HepG2 (cell line): ENCODE results near the gene DGCR8. TPM values are rescaled to one million over a fixed set of nuclear protein-coding genes. Genes with fewer than 3 reads are reported as not detected.
A peak's percentile ranks its signal among the peaks of the same experiment; 100 is the strongest.

ENCODE experiments used
- ATAC-seq: fragments of 200-7000 bp; cut with Tn5 transposase; 3 replicates; pipeline ENCODE4 v1.9.1; 2020; ENCODE audit warnings: mild to moderate bottlenecking, moderate library complexity
- BruUV-seq: library from RNA; stranded (reverse); fragments of 400-500 nt; replicated peaks from 2 replicates; lab custom pipeline; 2021; lab: Mats Ljungman, UMichigan
- CTCF ChIA-PET: fragments of 300-600 bp; formaldehyde crosslinking; extraction: SDS; loops from one replicate; lab custom pipeline; 2021; ENCODE audit warnings: low total read pairs, inconsistent platforms, low intra/inter-chr PET ratio; lab: Yijun Ruan, JAX
- POLR2A ChIA-PET: fragments of 350-600 bp; sonication (Branson Sonifier 250); formaldehyde crosslinking; loops from one replicate; lab custom pipeline; 2020; ENCODE audit warnings: antibody characterized with exemption, inconsistent platforms; lab: Yijun Ruan, JAX
- DNase-seq: peaks from one replicate; pipeline ENCODE4 v3.0.0-alpha.2; 2015; ENCODE audit warnings: low spot score
- FAIRE-seq: peaks from 3 replicates; lab custom pipeline; 2011; peaks lifted over from hg19 to GRCh38; lab: Jason Lieb, UNC
- H2AFZ ChIP-seq: one replicate; pipeline ENCODE4 v1.6.1; 2011; ENCODE audit warnings: low read length, inconsistent platforms
- H3K27ac ChIP-seq: fragments of 300-600 bp; 3 replicates; pipeline ENCODE4 v1.8.0; 2011; ENCODE audit warnings: mixed run types, mild to moderate bottlenecking, mixed read lengths, low read length, inconsistent platforms; ENCODE audit not compliant: insufficient read depth; ENCODE audit errors: extremely low read length
- H3K27me3 ChIP-seq, 2 experiments: fragments of 200-600 bp in 1 of 2; 2 replicates in 1 of 2; 3 replicates in 1 of 2; pipeline versions ENCODE4 v1.6.0 to v1.8.0; 2011; ENCODE audit warnings: low read length in 2 of 2, mild to moderate bottlenecking in 2 of 2, moderate library complexity in 2 of 2, inconsistent platforms in 1 of 2; ENCODE audit not compliant: insufficient read depth in 2 of 2, control insufficient read depth in 1 of 2
- H3K36me3 ChIP-seq, 2 experiments: fragments of 200-600 bp in 1 of 2; replicated peaks in 1 of 2; 2 replicates in 1 of 2; 3 replicates in 1 of 2; pipeline versions ENCODE4 v1.5.1 to v1.8.0; 2011; ENCODE audit warnings: low read length in 2 of 2, inconsistent platforms in 1 of 2; ENCODE audit not compliant: insufficient read depth in 2 of 2, control insufficient read depth in 1 of 2
- H3K4me1 ChIP-seq: 2 replicates; pipeline ENCODE4 v1.5.1; 2012; ENCODE audit warnings: low read length, inconsistent platforms; ENCODE audit not compliant: insufficient read depth
- H3K4me2 ChIP-seq: 2 replicates; pipeline ENCODE4 v1.6.0; 2011; ENCODE audit warnings: low read depth, low read length, inconsistent platforms
- H3K4me3 ChIP-seq, 3 experiments: fragments of 200-600 bp in 1 of 3; sonication (generic), shearing (Covaris generic) in 1 of 3; replicated peaks in 1 of 3; 2 replicates each; pipeline ENCODE4 v1.5.1; 2011 to 2016; ENCODE audit warnings: low read length in 3 of 3, inconsistent platforms in 2 of 3, low read depth in 2 of 3, mild to moderate bottlenecking in 2 of 3, control low read depth in 1 of 3, mixed read lengths in 1 of 3; ENCODE audit not compliant: insufficient read depth in 1 of 3
- H3K79me2 ChIP-seq: one replicate; pipeline ENCODE4 v1.6.1; 2011; ENCODE audit warnings: low read length, inconsistent platforms; ENCODE audit not compliant: insufficient read depth
- H3K9ac ChIP-seq: 2 replicates; pipeline ENCODE4 v1.6.0; 2011; ENCODE audit warnings: mild to moderate bottlenecking, low read depth, low read length, inconsistent platforms; ENCODE audit not compliant: insufficient read depth
- H3K9me3 ChIP-seq: 2 replicates; pipeline ENCODE4 v1.5.1; 2012; ENCODE audit warnings: mild to moderate bottlenecking, low read length
- H4K20me1 ChIP-seq: 2 replicates; pipeline ENCODE4 v1.6.0; 2011; ENCODE audit warnings: inconsistent platforms, mild to moderate bottlenecking, low read length, moderate library complexity; ENCODE audit not compliant: insufficient read depth
- KLF12 ChIP-seq: sonication (generic); formaldehyde crosslinking; IDR thresholded peaks from 2 replicates; pipeline ENCODE4 v1.4.0; 2020; ENCODE audit warnings: missing genetic modification reagents, borderline replicate concordance
- MYC ChIP-seq: sonication (generic); formaldehyde crosslinking; IDR thresholded peaks from 2 replicates; pipeline ENCODE4 v1.9.0; 2021; ENCODE audit warnings: missing genetic modification reagents, borderline replicate concordance
- SALL2 ChIP-seq: sonication (generic); formaldehyde crosslinking; IDR thresholded peaks from 2 replicates; pipeline ENCODE4 v1.8.1; 2023; ENCODE audit warnings: mild to moderate bottlenecking, missing genetic modification reagents, inconsistent platforms
- SAP130 ChIP-seq: IDR thresholded peaks from 2 replicates; pipeline ENCODE4 v1.6.1; 2016; ENCODE audit warnings: low read depth
- ZFP82 ChIP-seq: sonication (generic); formaldehyde crosslinking; IDR thresholded peaks from 2 replicates; pipeline ENCODE4 v1.5.1; 2020; ENCODE audit warnings: mild to moderate bottlenecking, missing genetic modification reagents, borderline replicate concordance
- ZNF142 ChIP-seq: sonication (generic); formaldehyde crosslinking; IDR thresholded peaks from 2 replicates; pipeline ENCODE4 v1.4.0; 2020; ENCODE audit warnings: missing genetic modification reagents
- ZNF235 ChIP-seq: sonication (generic); formaldehyde crosslinking; IDR thresholded peaks from 2 replicates; pipeline ENCODE4 v1.8.1; 2023; ENCODE audit warnings: mild to moderate bottlenecking, missing genetic modification reagents, borderline replicate concordance
- ZNF274 ChIP-seq: sonication (generic); formaldehyde crosslinking; IDR thresholded peaks from 2 replicates; pipeline ENCODE4 v1.5.1; 2020; ENCODE audit warnings: mild to moderate bottlenecking, missing genetic modification reagents
- ZNF710 ChIP-seq: sonication (generic); formaldehyde crosslinking; IDR thresholded peaks from 2 replicates; pipeline ENCODE4 v1.5.0; 2020; ENCODE audit warnings: mild to moderate bottlenecking, missing genetic modification reagents, borderline replicate concordance
- ZNF772 ChIP-seq: sonication (generic); formaldehyde crosslinking; IDR thresholded peaks from 2 replicates; pipeline ENCODE4 v1.5.0; 2020; ENCODE audit warnings: mild to moderate bottlenecking, missing genetic modification reagents
- ZZZ3 ChIP-seq: sonication (generic); formaldehyde crosslinking; IDR thresholded peaks from 2 replicates; pipeline ENCODE4 v1.4.0; 2020; ENCODE audit warnings: missing genetic modification reagents, mild to moderate bottlenecking, borderline replicate concordance
- WGBS: methylation state at CpG from one replicate; pipeline ENCODE4 v1.1.6; 2017; ENCODE audit warnings: low lambda C conversion rate; 5-methylcytosine and 5-hydroxymethylcytosine counted together
- in situ Hi-C: cut with HindIII; loops from 2 replicates; pipeline ENCODE4 v1.10.0; 2017; ENCODE audit warnings: low pct_unique_long_range_greater_than_20kb; ENCODE audit not compliant: extremely low pct_ligation_motif_present
- intact Hi-C: fragments of 100-400 bp; cut with micrococcal nuclease; formaldehyde crosslinking; loops from one replicate; pipeline ENCODE4 v1.10.0; 2022; ENCODE audit not compliant: unreplicated experiment
- polyA plus RNA-seq, 8 experiments: library from polyadenylated mRNA; depleted of rRNA in 3 of 8; stranded (reverse) in 7 of 8; unstranded in 1 of 8; fragments of >200 nt; fragmentation: Illumina TruSeq in 4 of 8; extraction: Trizol in 4 of 8; gene quantifications; 2 replicates each; pipeline versions ENCODE4 v1.2.1 to v1.2.3, GENCODE V29; 2011 to 2016; ENCODE audit warnings: low read depth in 4 of 8, missing spikeins in 1 of 8, mixed read lengths in 1 of 8; ENCODE audit not compliant: insufficient read depth in 1 of 8
- total RNA-seq, 5 experiments: library from RNA; depleted of rRNA; stranded (reverse); fragments of >200 nt; fragmentation: Illumina TruSeq; extraction: Trizol; gene quantifications; 2 replicates each; pipeline ENCODE4 v1.2.3, GENCODE V29; 2016; ENCODE audit warnings: low read depth in 1 of 5
- TF ChIP-seq, protein P1 (sequence below): sonication (generic); formaldehyde crosslinking; IDR thresholded peaks from 2 replicates; pipeline ENCODE4 v1.4.0; 2020; ENCODE audit warnings: missing genetic modification reagents

DGCR8 gene
- total and polyA plus RNA-seq, 2 of the 13 experiments (the other 11 are each of a cell fraction or from before 2014, with no cell fraction given) = 10.2 to 23.2 TPM

GRCh38 chr22:20080445-20080775 lies 369 bp downstream of the DGCR8 start:
- Histone ChIP-seq H3K79me2 (peaks cover 49% of the 10 kb centered on the region), H2AFZ (no peak overlapping the region), H3K27me3 (no peaks in the 10 kb centered on the region; a peak in 2 of 5 replicates), H3K9ac (peak overlapping the region; percentile 95), H3K9me3 (no peaks in the 10 kb centered on the region), H3K27ac (peak overlapping the region; percentile 85), H3K4me3 (peak overlapping the region; percentile 66 to 87 (median 75)), H3K4me1 (peaks cover 56% of the 10 kb centered on the region), H4K20me1 (peaks cover 15% of the 10 kb centered on the region; the same call in 1 of the 2 replicates), H3K4me2 (peak overlapping the region; percentile 90), H3K36me3 (peaks cover 2 to 7% of the 10 kb centered on the region in 2 experiments; a peak in 3 of 5 replicates)
- ChIA-PET POLR2A (interaction anchor here (1.0 to 1.8 kb wide), 5 partner anchors 11 to 127 kb away, joined by 3 to 5 read pairs (median 3); no protein-coding TSS in a partner anchor), CTCF (no interaction called here)
- DNase-seq (peak; percentile 23), FAIRE-seq (no peak), ATAC-seq (peak; percentile 27)
- intact Hi-C loops = loop anchor here (5.0 kb wide), 1 partner anchor 37 kb away; the partner anchor contains the start of genes RANBP1 and TRMT2A
- no TSS peak for BruUV-seq
- in situ Hi-C loops = no loop called here
- WGBS = 0% methylated on average over 5 of the region's 34 CpGs
- TF ChIP-seq ZNF710 (CRISPR knock-in tag) (0 out of 2 replicates have a peak, but pooled peaks have one; percentile 28), ZFP82 (CRISPR knock-in tag) (0 out of 2 replicates have a peak, but pooled peaks have one; percentile 10), ZZZ3 (no peak), SAP130 (CRISPR knock-in tag) (peak; percentile 37; the same call in 1 of the 2 replicates), ZNF772 (peak; percentile 71; the same call in 1 of the 2 replicates), MYC (CRISPR knock-in tag) (peak; percentile 10; the same call in 1 of the 2 replicates), ZNF142 (0 out of 2 replicates have a peak, but pooled peaks have one; percentile 5), ZNF235 (CRISPR knock-in tag) (peak; percentile 46; the same call in 1 of the 2 replicates), ZNF274 (CRISPR knock-in tag) (peak; percentile 61), KLF12 (0 out of 2 replicates have a peak, but pooled peaks have one; percentile 4), SALL2 (0 out of 2 replicates have a peak, but pooled peaks have one; percentile 19)
- TF ChIP-seq, protein P1, sequence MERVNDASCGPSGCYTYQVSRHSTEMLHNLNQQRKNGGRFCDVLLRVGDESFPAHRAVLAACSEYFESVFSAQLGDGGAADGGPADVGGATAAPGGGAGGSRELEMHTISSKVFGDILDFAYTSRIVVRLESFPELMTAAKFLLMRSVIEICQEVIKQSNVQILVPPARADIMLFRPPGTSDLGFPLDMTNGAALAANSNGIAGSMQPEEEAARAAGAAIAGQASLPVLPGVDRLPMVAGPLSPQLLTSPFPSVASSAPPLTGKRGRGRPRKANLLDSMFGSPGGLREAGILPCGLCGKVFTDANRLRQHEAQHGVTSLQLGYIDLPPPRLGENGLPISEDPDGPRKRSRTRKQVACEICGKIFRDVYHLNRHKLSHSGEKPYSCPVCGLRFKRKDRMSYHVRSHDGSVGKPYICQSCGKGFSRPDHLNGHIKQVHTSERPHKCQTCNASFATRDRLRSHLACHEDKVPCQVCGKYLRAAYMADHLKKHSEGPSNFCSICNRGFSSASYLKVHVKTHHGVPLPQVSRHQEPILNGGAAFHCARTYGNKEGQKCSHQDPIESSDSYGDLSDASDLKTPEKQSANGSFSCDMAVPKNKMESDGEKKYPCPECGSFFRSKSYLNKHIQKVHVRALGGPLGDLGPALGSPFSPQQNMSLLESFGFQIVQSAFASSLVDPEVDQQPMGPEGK (CRISPR knock-in tag) = peak; percentile 45; the same call in 1 of the 2 replicates
